Endothelial cell of umbilical vein (primary cell): ENCODE measurements around the gene PGM2L1. TPM values are rescaled to one million over a fixed set of nuclear protein-coding genes. Genes with fewer than 3 reads are reported as not detected.

Source experiments
- BruUV-seq: library from RNA; stranded (reverse); fragments of 400-500 nt; replicated peaks from 2 replicates; lab custom pipeline; 2021; lab: Mats Ljungman, UMichigan
- CTCF ChIA-PET: fragments of 300-600, 350-600 bp; sonication (Branson Sonifier 250); formaldehyde crosslinking; loops from one replicate; lab custom pipeline; 2021; ENCODE audit warnings: antibody characterized with exemption, inconsistent platforms; lab: Charles Lee
- POLR2A ChIA-PET: fragments of 300-600, 350-600 bp; sonication (Branson Sonifier 250); formaldehyde crosslinking; loops from one replicate; lab custom pipeline; 2021; ENCODE audit warnings: antibody characterized with exemption, inconsistent platforms; lab: Charles Lee
- DNase-seq: peaks from one replicate; pipeline ENCODE4 v3.0.0-alpha.2; 2011; ENCODE audit warnings: low read depth, low spot score
- FAIRE-seq: peaks from 2 replicates; lab custom pipeline; 2011; peaks lifted over from hg19 to GRCh38; lab: Jason Lieb, UNC
- H2AFZ ChIP-seq: 2 replicates; pipeline ENCODE4 v1.6.0; 2012; ENCODE audit warnings: low read depth, low read length, control low read depth, inconsistent platforms
- H3K27ac ChIP-seq: 2 replicates; pipeline ENCODE4 v1.5.1; 2011; ENCODE audit warnings: low read depth, mild to moderate bottlenecking, control low read depth, low read length, moderate library complexity; ENCODE audit not compliant: insufficient read depth
- H3K27me3 ChIP-seq, 2 experiments: 2 replicates each; pipeline versions ENCODE4 v1.6.0 to v1.6.1; 2011; ENCODE audit warnings: low read length in 2 of 2, mixed read lengths in 1 of 2; ENCODE audit not compliant: control insufficient read depth in 2 of 2, insufficient read depth in 2 of 2
- H3K36me3 ChIP-seq, 2 experiments: 2 replicates in 1 of 2; 3 replicates in 1 of 2; pipeline ENCODE4 v1.5.1; 2011; ENCODE audit warnings: low read length in 2 of 2, mild to moderate bottlenecking in 1 of 2, moderate library complexity in 1 of 2; ENCODE audit not compliant: control insufficient read depth in 2 of 2, insufficient read depth in 2 of 2; ENCODE audit errors: extremely low read depth in 1 of 2
- H3K4me1 ChIP-seq: 3 replicates; pipeline ENCODE4 v1.5.1; 2011; ENCODE audit warnings: mild to moderate bottlenecking, low read length; ENCODE audit not compliant: control insufficient read depth, insufficient read depth; ENCODE audit errors: extremely low read depth
- H3K4me2 ChIP-seq: 2 replicates; pipeline ENCODE4 v1.6.1; 2011; ENCODE audit warnings: low read length, control low read depth, mixed read lengths; ENCODE audit not compliant: insufficient read depth
- H3K4me3 ChIP-seq, 3 experiments: fragments of 200-600 bp in 1 of 3; sonication (generic), shearing (Covaris generic) in 1 of 3; replicated peaks in 1 of 3; 2 replicates each; pipeline ENCODE4 v1.5.1; 2011 to 2016; ENCODE audit warnings: control low read depth in 3 of 3, low read length in 3 of 3, mild to moderate bottlenecking in 2 of 3, inconsistent platforms in 1 of 3, low read depth in 1 of 3, moderate library complexity in 1 of 3; ENCODE audit not compliant: insufficient read depth in 1 of 3
- H3K79me2 ChIP-seq: 2 replicates; pipeline ENCODE4 v1.6.0; 2012; ENCODE audit warnings: low read length, inconsistent platforms; ENCODE audit not compliant: control insufficient read depth, insufficient read depth
- H3K9ac ChIP-seq: replicated peaks from 2 replicates; pipeline ENCODE3; 2011; ENCODE audit warnings: low read length, control low read depth; ENCODE audit not compliant: insufficient read depth; ENCODE audit errors: extremely low read depth
- H3K9me1 ChIP-seq: replicated peaks from 3 replicates; pipeline ENCODE4 v1.6.0; 2011; ENCODE audit warnings: mild to moderate bottlenecking, low read length; ENCODE audit not compliant: control insufficient read depth, insufficient read depth; ENCODE audit errors: extremely low read depth
- H3K9me3 ChIP-seq: replicated peaks from 2 replicates; pipeline ENCODE4 v1.5.1; 2012; ENCODE audit warnings: low read length, inconsistent platforms; ENCODE audit not compliant: control insufficient read depth, insufficient read depth
- H4K20me1 ChIP-seq: replicated peaks from 2 replicates; pipeline ENCODE3; 2011; ENCODE audit warnings: mild to moderate bottlenecking, low read length; ENCODE audit not compliant: control insufficient read depth, insufficient read depth; ENCODE audit errors: extremely low read depth
- CTCF ChIP-seq, 2 donors: IDR thresholded peaks; 1 replicate in 1 of 2; 2 replicates in 1 of 2; pipeline ENCODE4 v1.5.1; 2011; ENCODE audit warnings: low read length in 2 of 2, mild to moderate bottlenecking in 2 of 2, moderate library complexity in 2 of 2, control low read depth in 1 of 2, inconsistent platforms in 1 of 2, low read depth in 1 of 2; ENCODE audit not compliant: insufficient read depth in 1 of 2; ENCODE audit errors: extremely low read depth in 1 of 2
- EZH2 ChIP-seq: IDR thresholded peaks from 2 replicates; pipeline ENCODE4 v1.6.1; 2012; ENCODE audit warnings: borderline replicate concordance, low read depth, mild to moderate bottlenecking, moderate library complexity, low read length, inconsistent platforms; ENCODE audit not compliant: severe bottlenecking
- FOS ChIP-seq: IDR thresholded peaks from 2 replicates; pipeline ENCODE4 v1.6.1; 2011; ENCODE audit warnings: mild to moderate bottlenecking, low read length, moderate library complexity, borderline replicate concordance; ENCODE audit not compliant: insufficient read depth
- GATA2 ChIP-seq: IDR thresholded peaks from 2 replicates; pipeline ENCODE4 v1.7.0; 2011; ENCODE audit warnings: low read depth, mild to moderate bottlenecking, moderate library complexity, mixed read lengths, low read length; ENCODE audit not compliant: insufficient read length, insufficient read depth
- JUN ChIP-seq: IDR thresholded peaks from 2 replicates; pipeline ENCODE4 v1.6.1; 2011; ENCODE audit warnings: borderline replicate concordance, low read depth; ENCODE audit not compliant: insufficient read length, insufficient read depth
- MAX ChIP-seq: IDR thresholded peaks from 2 replicates; pipeline ENCODE4 v1.6.1; 2011; ENCODE audit not compliant: insufficient read depth, insufficient read length
- MYC ChIP-seq: IDR thresholded peaks from one replicate; pipeline ENCODE4 v1.6.1; 2011; ENCODE audit warnings: mild to moderate bottlenecking, low read depth, low read length
- POLR2A ChIP-seq: IDR thresholded peaks from 2 replicates; pipeline ENCODE4 v1.6.1; 2012; ENCODE audit warnings: low read depth, mild to moderate bottlenecking, control low read depth, low read length
- POLR2AphosphoS5 ChIP-seq: IDR thresholded peaks from 2 replicates; pipeline ENCODE4 v1.6.1; 2012; ENCODE audit warnings: low read depth, mild to moderate bottlenecking, control low read depth, low read length, moderate library complexity; ENCODE audit not compliant: insufficient read depth
- dilution Hi-C: fragments of 300-500 bp; cut with MboI; formaldehyde crosslinking; loops from one replicate; pipeline ENCODE4 v1.15.0; 2019; ENCODE audit warnings: low sequenced_read_pairs; ENCODE audit not compliant: extremely low pct_ligation_motif_present
- intact Hi-C: fragments of 100-400 bp; cut with micrococcal nuclease; formaldehyde crosslinking; loops from one replicate; pipeline ENCODE4 v1.10.0; 2022
- polyA plus RNA-seq, 4 experiments: library from polyadenylated mRNA; depleted of rRNA in 3 of 4; stranded (reverse) in 3 of 4; unstranded in 1 of 4; fragments of >200 nt; gene quantifications; 2 replicates each; pipeline versions ENCODE4 v1.2.1 to v1.2.3, GENCODE V29; 2011 to 2012; ENCODE audit warnings: missing spikeins in 1 of 4
- total RNA-seq: library from RNA; stranded (reverse); gene quantifications from 2 replicates; pipeline ENCODE4 v1.2.3, GENCODE V29; 2021

The PGM2L1 gene
- total and polyA plus RNA-seq, 2 donors (not counting 3 experiments of a cell fraction or from before 2014, with no cell fraction given): 7.9 to 31.4 TPM

GRCh38 chr11:74446532-74446938, 48.3 kb upstream of the PGM2L1 start:
- no peak overlapping the region for H3K9ac ChIP-seq
- TF ChIP-seq EZH2: no peak
- no peak for TF ChIP-seq POLR2A
- TF ChIP-seq MYC: no peak
- no peak for TF ChIP-seq POLR2AphosphoS5
- no peak for TF ChIP-seq CTCF (IDR thresholded peaks at IDR 0.05; ENCODE audit: extremely low read depth in 1 of 2, insufficient read depth in 1 of 2, low read depth in 1 of 2, low read length in 2 of 2)
- TF ChIP-seq JUN: no peak
- TF ChIP-seq FOS: no peak
- TF ChIP-seq MAX: no peak
- no peak for TF ChIP-seq GATA2
- no peaks in the 10 kb centered on the region for H3K79me2 ChIP-seq
- no peak for DNase-seq
- no peaks in the 10 kb centered on the region for H3K27me3 ChIP-seq
- CTCF ChIA-PET: interaction anchor here (1.0 to 9.4 kb wide), 4 partner anchors 10 to 190 kb away, joined by 3 to 440 read pairs (median 69); no protein-coding TSS in a partner anchor
- FAIRE-seq: no peak
- H3K4me2 ChIP-seq: no peak overlapping the region
- peaks cover 11% of the 10 kb centered on the region for H3K4me1 ChIP-seq
- no peaks in the 10 kb centered on the region for H3K9me3 ChIP-seq
- no peak overlapping the region for H3K27ac ChIP-seq
- POLR2A ChIA-PET: no interaction called here
- H3K36me3 ChIP-seq: no peaks in the 10 kb centered on the region
- dilution Hi-C loops (no loop called here), intact Hi-C loops (no loop called here)
- H2AFZ ChIP-seq: no peak overlapping the region
- no peaks in the 10 kb centered on the region for H3K9me1 ChIP-seq
- no peak overlapping the region for H3K4me3 ChIP-seq
- H4K20me1 ChIP-seq: no peaks in the 10 kb centered on the region
- BruUV-seq: no TSS peak
